ENCODE data around the gene SHC1. TPM values are rescaled to one million over a fixed set of nuclear protein-coding genes. Genes with fewer than 3 reads are reported as not detected.

The SHC1 gene
- total and polyA plus RNA-seq, 3 experiments from 2014 or later, result 32.7 to 40.8 (median 37.4) TPM

GRCh38 chr1:154962795-154963330 lies 7.7 kb downstream of the SHC1 start:
- POLR2A ChIA-PET, result no interaction called here
- H3K4me1 Mint-ChIP-seq, result peaks cover 26 to 46% (median 37%) of the 10 kb centered on the region in 3 donors
- H3K4me1 ChIP-seq (ENCODE audit: insufficient read depth, low read length), result peaks cover 19% of the 10 kb centered on the region

GRCh38 chr1:154962156-154962749 lies 8.3 kb downstream of the SHC1 start:
- POLR2A ChIA-PET, result interaction anchor here (1.1 to 1.7 kb wide), 3 partner anchors 12 to 23 kb away, joined by 9 to 11 read pairs (median 10); partner anchors contain the start of genes CKS1B and FLAD1
- peaks cover 27% of the 10 kb centered on the region for H3K36me3 ChIP-seq (ENCODE audit: insufficient read depth, low read length)
- CTCF ChIA-PET, result interaction anchor here (0.7 to 3.7 kb wide), 10 partner anchors 8 to 82 kb away, joined by 3 to 42 read pairs (median 4); partner anchors contain the start of genes CKS1B and SHC1
- Mint-ChIP-seq H3K27ac (peak overlapping the region; percentile 90 to 99 (median 96)), H3K4me3 (peak overlapping the region; percentile 82 to 92 (median 87)), H3K27me3 (no peaks in the 10 kb centered on the region), H3K36me3 (peaks cover 0 to 76% (median 7%) of the 10 kb centered on the region in 3 donors), H3K9me3 (no peaks in the 10 kb centered on the region), H3K4me1 (peaks cover 26 to 52% (median 43%) of the 10 kb centered on the region in 3 donors)
- peak in 1 of 5 donors; percentile 48 for DNase-seq
- H3K4me1 ChIP-seq (ENCODE audit: insufficient read depth, low read length), result peaks cover 24% of the 10 kb centered on the region
- H3K27me3 ChIP-seq (ENCODE audit: insufficient read depth, low read length, poor library complexity, severe bottlenecking), result no peaks in the 10 kb centered on the region
- H3K9me3 ChIP-seq (ENCODE audit: low read length), result no peaks in the 10 kb centered on the region
- peak overlapping the region; percentile 92 for H3K27ac ChIP-seq (ENCODE audit: low read depth, low read length)
- H3K4me3 ChIP-seq (ENCODE audit: low read length), result peak overlapping the region; percentile 64

More at GRCh38 chr1:154962795-154963330, 7.7 kb downstream of the SHC1 start:
- peak overlapping the region; percentile 90 to 99 (median 96) for H3K27ac Mint-ChIP-seq
- no peaks in the 10 kb centered on the region for H3K9me3 ChIP-seq (ENCODE audit: low read length)
- no peaks in the 10 kb centered on the region for H3K9me3 Mint-ChIP-seq
- no peaks in the 10 kb centered on the region for H3K27me3 ChIP-seq (ENCODE audit: insufficient read depth, low read length, poor library complexity, severe bottlenecking)
- peak overlapping the region; percentile 82 to 92 (median 87) for H3K4me3 Mint-ChIP-seq
- H3K27me3 Mint-ChIP-seq, result no peaks in the 10 kb centered on the region
- CTCF ChIA-PET, result interaction anchor here (0.7 to 3.7 kb wide), 3 partner anchors 34 to 54 kb away, joined by 3 to 42 read pairs (median 22); no protein-coding TSS in a partner anchor
- peak overlapping the region; percentile 64 for H3K4me3 ChIP-seq (ENCODE audit: low read length)
- peak in 1 of 5 donors; percentile 19 for DNase-seq
- H3K36me3 ChIP-seq (ENCODE audit: insufficient read depth, low read length), result peaks cover 33% of the 10 kb centered on the region
- H3K36me3 Mint-ChIP-seq, result peaks cover 0 to 77% (median 7%) of the 10 kb centered on the region in 3 donors
- H3K27ac ChIP-seq (ENCODE audit: low read depth, low read length), result peak overlapping the region; percentile 92

- Histone ChIP-seq H3K4me1 (ENCODE audit: insufficient read depth, low read length) (peaks cover 30% of the 10 kb centered on the region), H3K36me3 (ENCODE audit: insufficient read depth, low read length) (peaks cover 20% of the 10 kb centered on the region), H3K4me3 (ENCODE audit: low read length) (peak within 1 kb of the TSS; percentile 64), H3K27me3 (ENCODE audit: insufficient read depth, low read length, poor library complexity, severe bottlenecking) (no peaks in the 10 kb centered on the region), H3K9me3 (ENCODE audit: low read length) (no peaks in the 10 kb centered on the region), H3K27ac (ENCODE audit: low read depth, low read length) (peak within 1 kb of the TSS; percentile 92)
- H3K9me3 Mint-ChIP-seq, result no peaks in the 10 kb centered on the region
- peak within 1 kb of the TSS; percentile 92 to 98 (median 96) for H3K4me3 Mint-ChIP-seq
- ChIA-PET POLR2A (interaction anchor here (0.8 to 1.7 kb wide), 8 partner anchors 13 to 124 kb away, joined by 3 to 11 read pairs (median 4); partner anchors contain the start of genes CKS1B, FLAD1 and PMVK), CTCF (interaction anchor here (0.9 to 3.7 kb wide), 20 partner anchors 9 to 124 kb away, joined by 3 to 42 read pairs (median 4); partner anchors contain the start of genes CKS1B, PMVK and SHC1)
- DNase-seq, result peak; percentile 74 to 86 (median 82)
- peaks cover 0 to 71% (median 7%) of the 10 kb centered on the region in 3 donors for H3K36me3 Mint-ChIP-seq
- H3K27me3 Mint-ChIP-seq, result peaks cover 0 to 1% of the 10 kb centered on the region in 2 donors
- H3K27ac Mint-ChIP-seq, result peak within 1 kb of the TSS; percentile 94 to 99 (median 98)
- H3K4me1 Mint-ChIP-seq, result peaks cover 31 to 59% (median 49%) of the 10 kb centered on the region in 3 donors
Measured at GRCh38 chr1:154961207-154962155, 9.1 kb downstream of the SHC1 start, which contains the start of gene PYGO2. PYGO2 (minus strand) TSS chr1:154961782; CDS start chr1:154961576, 206 bp downstream.

- no peak for DNase-seq
- peaks cover 34% of the 10 kb centered on the region for H3K4me1 ChIP-seq (ENCODE audit: insufficient read depth, low read length)
- Mint-ChIP-seq H3K9me3 (no peaks in the 10 kb centered on the region), H3K27me3 (peaks cover 0 to 3% of the 10 kb centered on the region in 2 donors), H3K36me3 (peaks cover 0 to 70% (median 6%) of the 10 kb centered on the region in 3 donors), H3K27ac (peak overlapping the region; percentile 86 to 99 (median 98)), H3K4me3 (peak overlapping the region; percentile 92 to 98 (median 96)), H3K4me1 (peaks cover 38 to 67% (median 57%) of the 10 kb centered on the region in 3 donors)
- POLR2A ChIA-PET, result interaction anchor here (0.6 to 1.7 kb wide), 12 partner anchors 13 to 125 kb away, joined by 3 to 11 read pairs (median 4); partner anchors contain the start of genes CKS1B, FLAD1 and PMVK
- peak overlapping the region; percentile 92 for H3K27ac ChIP-seq (ENCODE audit: low read depth, low read length)
- H3K27me3 ChIP-seq (ENCODE audit: insufficient read depth, low read length, poor library complexity, severe bottlenecking), result no peaks in the 10 kb centered on the region
- no peaks in the 10 kb centered on the region for H3K9me3 ChIP-seq (ENCODE audit: low read length)
- CTCF ChIA-PET, result interaction anchor here (0.9 to 3.7 kb wide), 13 partner anchors 8 to 101 kb away, joined by 3 to 42 read pairs (median 7); partner anchors contain the start of genes PMVK and SHC1
- peak overlapping the region; percentile 64 for H3K4me3 ChIP-seq (ENCODE audit: low read length)
- peaks cover 11% of the 10 kb centered on the region for H3K36me3 ChIP-seq (ENCODE audit: insufficient read depth, low read length)
Measured at GRCh38 chr1:154960446-154961136, 10.0 kb downstream of the SHC1 start.

GRCh38 chr1:154959426-154959780 lies 11.1 kb downstream of the SHC1 start:
- peaks cover 41% of the 10 kb centered on the region for H3K4me1 ChIP-seq (ENCODE audit: insufficient read depth, low read length)
- H3K4me3 ChIP-seq (ENCODE audit: low read length), result no peak overlapping the region
- H3K27me3 Mint-ChIP-seq, result peaks cover 0 to 3% of the 10 kb centered on the region in 2 donors
- H3K27ac ChIP-seq (ENCODE audit: low read depth, low read length), result no peak overlapping the region
- CTCF ChIA-PET, result interaction anchor here (3.7 kb wide), 1 partner anchor 58 kb away, joined by 42 read pairs; no protein-coding TSS in a partner anchor
- POLR2A ChIA-PET, result interaction anchor here (0.6 to 1.2 kb wide), 2 partner anchors 37 to 57 kb away, joined by 3 read pairs; no protein-coding TSS in a partner anchor
- peaks cover 6% of the 10 kb centered on the region for H3K36me3 ChIP-seq (ENCODE audit: insufficient read depth, low read length)
- peak overlapping the region in 3 of 8 donors; percentile 76 to 97 (median 86) for H3K27ac Mint-ChIP-seq
- DNase-seq, result peak in 1 of 5 donors; percentile 43
- peak overlapping the region in 3 of 7 donors; percentile 15 to 96 (median 58) for H3K4me3 Mint-ChIP-seq
- H3K4me1 Mint-ChIP-seq, result peaks cover 46 to 78% (median 66%) of the 10 kb centered on the region in 3 donors
- no peaks in the 10 kb centered on the region for H3K9me3 Mint-ChIP-seq
- peaks cover 0 to 69% (median 5%) of the 10 kb centered on the region in 3 donors for H3K36me3 Mint-ChIP-seq
- no peaks in the 10 kb centered on the region for H3K27me3 ChIP-seq (ENCODE audit: insufficient read depth, low read length, poor library complexity, severe bottlenecking)
- no peaks in the 10 kb centered on the region for H3K9me3 ChIP-seq (ENCODE audit: low read length)

- POLR2A ChIA-PET, result interaction anchor here (0.6 to 1.1 kb wide), 2 partner anchors 25 to 58 kb away, joined by 3 read pairs; no protein-coding TSS in a partner anchor
- Histone ChIP-seq H3K4me1 (ENCODE audit: insufficient read depth, low read length) (peaks cover 47% of the 10 kb centered on the region), H3K36me3 (ENCODE audit: insufficient read depth, low read length) (peaks cover 4% of the 10 kb centered on the region), H3K27ac (ENCODE audit: low read depth, low read length) (no peak overlapping the region), H3K27me3 (ENCODE audit: insufficient read depth, low read length, poor library complexity, severe bottlenecking) (no peaks in the 10 kb centered on the region), H3K9me3 (ENCODE audit: low read length) (no peaks in the 10 kb centered on the region), H3K4me3 (ENCODE audit: low read length) (no peak overlapping the region)
- H3K27me3 Mint-ChIP-seq, result peaks cover 0 to 3% of the 10 kb centered on the region in 2 donors
- peak in 1 of 5 donors; percentile 47 for DNase-seq
- H3K4me1 Mint-ChIP-seq, result peaks cover 50 to 82% (median 68%) of the 10 kb centered on the region in 3 donors
- no peaks in the 10 kb centered on the region for H3K9me3 Mint-ChIP-seq
- H3K4me3 Mint-ChIP-seq, result peak overlapping the region in 4 of 7 donors; percentile 28 to 96 (median 43)
- peaks cover 0 to 69% (median 5%) of the 10 kb centered on the region in 3 donors for H3K36me3 Mint-ChIP-seq
- CTCF ChIA-PET, result interaction anchor here (1.5 kb wide), 1 partner anchor 12 kb away, joined by 4 read pairs; no protein-coding TSS in a partner anchor
- peak overlapping the region in 5 of 8 donors; percentile 63 to 99 (median 73) for H3K27ac Mint-ChIP-seq
Measured at GRCh38 chr1:154958681-154959425, 11.7 kb downstream of the SHC1 start.
